HG02571 (cell line): ENCODE data around the gene DOCK10.
"Not testable (repeated sequence)": the region's sequence is repeated elsewhere in the genome, so short reads cannot be mapped to it uniquely, and the experiment has no call there.

Source experiments
- ATAC-seq: cut with Tn5 transposase; IDR thresholded peaks from one replicate; pipeline ENCODE4 v1.9.1; 2021; ENCODE audit warnings: mild to moderate bottlenecking, moderate library complexity; ENCODE audit not compliant: unreplicated experiment

Gene DOCK10

DNA sequence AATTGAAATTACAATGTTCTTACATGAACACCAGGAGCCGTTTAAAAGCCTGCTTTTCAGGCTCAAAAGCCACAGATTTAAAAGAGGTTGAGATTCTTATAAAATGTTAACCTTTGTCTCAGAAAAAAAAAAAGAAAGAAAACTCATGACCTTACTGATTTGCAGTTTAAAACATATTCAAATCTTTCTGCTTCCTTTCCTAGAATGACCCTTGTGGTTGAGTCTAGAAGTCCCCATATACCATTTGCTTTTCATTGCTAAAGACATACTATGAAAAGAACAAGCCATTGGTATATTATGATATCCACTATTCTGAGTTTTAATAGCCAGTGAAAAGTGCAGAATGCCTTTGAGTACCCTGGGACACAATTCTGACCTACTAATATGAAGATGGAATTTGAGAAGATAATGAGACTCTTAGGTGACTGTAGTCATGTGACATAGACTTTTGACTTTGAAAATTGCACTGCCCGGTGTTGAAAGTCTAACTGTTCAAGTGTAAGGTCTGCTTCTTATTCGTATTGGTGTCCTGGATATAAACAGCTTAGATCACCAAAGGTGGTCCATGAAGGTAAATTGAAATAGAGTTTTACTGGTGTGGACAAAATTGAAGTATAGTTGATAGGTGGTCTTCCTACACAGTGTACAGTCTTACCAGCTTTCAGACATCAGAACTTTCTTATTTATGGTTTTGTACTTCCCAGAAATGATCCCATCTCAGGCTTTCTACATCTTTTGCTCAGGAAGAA, 117.0 kb downstream of the DOCK10 start:
- peak; percentile 34 for ATAC-seq

DNA sequence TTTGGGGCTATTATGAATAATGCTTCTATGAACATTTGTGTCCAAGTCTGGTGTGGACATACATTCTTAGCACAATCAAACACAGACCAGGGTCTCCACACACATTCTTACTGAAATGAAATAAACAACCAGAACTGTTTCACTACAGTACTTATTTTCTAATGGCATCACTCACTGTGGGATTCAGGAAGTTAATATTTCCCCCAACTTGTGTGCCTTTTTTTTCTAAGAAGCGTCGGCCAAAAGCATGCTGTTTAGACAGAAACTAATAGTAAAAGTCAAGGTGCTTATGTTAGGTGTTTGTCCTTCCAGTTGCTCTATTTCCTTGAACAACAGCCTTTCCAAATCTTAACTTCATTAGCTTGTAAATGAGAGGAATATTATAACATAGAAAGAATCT, 117.6 kb downstream of the DOCK10 start:
- ATAC-seq = no peak

GRCh38 chr2:224922142-224922727, 120.0 kb downstream of the DOCK10 start:
- no peak for ATAC-seq

DNA sequence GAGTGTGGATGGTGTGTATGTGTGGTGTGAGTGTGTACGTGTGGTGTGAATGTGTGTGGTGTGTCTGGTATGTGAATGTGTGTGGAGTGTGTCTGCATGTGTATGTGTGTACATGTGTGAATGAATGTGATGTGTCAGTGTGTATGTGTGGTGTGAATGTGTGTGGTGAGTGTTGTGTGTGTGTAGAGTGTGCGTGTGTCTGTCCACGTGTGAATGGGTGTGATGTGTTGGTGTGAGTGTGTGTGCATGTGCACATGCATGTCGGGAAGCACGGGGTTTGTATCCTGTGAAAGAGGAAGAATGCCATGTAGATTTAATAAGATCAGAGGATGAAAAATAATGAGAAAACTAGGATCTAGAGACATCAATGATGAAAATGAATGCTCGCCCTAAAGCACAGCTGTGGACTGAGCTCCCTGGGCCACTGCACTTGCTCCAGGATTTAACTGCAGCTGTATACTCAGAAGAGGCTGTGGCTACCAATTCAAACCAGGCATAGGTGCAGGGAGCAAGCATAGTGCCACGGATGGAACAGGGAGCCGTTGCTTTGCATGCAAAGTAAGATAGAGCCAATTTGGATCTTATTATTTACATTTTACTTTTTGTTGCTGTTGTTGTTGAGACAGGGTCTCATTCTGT, 122.7 kb downstream of the DOCK10 start:
- ATAC-seq = no peak

GRCh38 chr2:224918626-224919471, 123.4 kb downstream of the DOCK10 start:
- ATAC-seq = no peak

DNA sequence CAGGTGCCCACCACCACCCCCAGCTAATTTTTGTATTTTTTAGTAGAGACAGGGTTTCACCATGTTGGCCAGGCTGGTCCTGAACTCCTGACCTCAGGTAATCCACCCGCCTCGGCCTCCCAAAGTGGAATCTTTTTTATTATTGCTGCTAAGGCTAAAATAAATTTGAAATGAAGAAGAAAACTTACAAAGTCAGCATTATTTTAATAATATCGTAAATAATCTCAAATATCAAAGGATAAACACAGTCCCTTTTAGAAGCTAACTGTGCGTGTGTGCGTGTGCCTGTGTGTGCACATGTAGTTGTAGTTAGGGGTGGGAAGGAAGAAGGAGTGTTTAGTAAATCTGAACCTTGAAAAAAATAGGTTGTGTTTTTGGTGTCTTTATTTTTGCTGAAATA, 125.0 kb downstream of the DOCK10 start:
- ATAC-seq = not testable (repeated sequence)

DNA sequence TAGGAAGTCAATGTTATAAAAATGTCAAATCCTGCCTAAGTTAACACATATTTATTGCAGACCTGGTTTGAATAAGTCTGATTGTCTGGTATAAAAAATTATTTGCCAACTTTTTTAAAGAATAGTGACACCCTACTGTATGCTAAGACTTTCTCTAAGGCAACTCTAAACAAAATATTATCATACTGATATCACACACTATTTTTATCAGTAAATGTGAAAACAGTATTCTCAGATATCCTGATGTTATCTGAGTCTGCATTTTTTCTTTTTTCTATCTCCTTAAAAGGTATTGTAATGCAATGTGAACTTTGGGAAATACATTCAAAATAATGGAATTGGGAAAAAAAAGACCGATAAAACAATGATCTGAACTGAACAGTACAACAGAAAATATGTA, 127.1 kb downstream of the DOCK10 start:
- ATAC-seq = no peak

DNA sequence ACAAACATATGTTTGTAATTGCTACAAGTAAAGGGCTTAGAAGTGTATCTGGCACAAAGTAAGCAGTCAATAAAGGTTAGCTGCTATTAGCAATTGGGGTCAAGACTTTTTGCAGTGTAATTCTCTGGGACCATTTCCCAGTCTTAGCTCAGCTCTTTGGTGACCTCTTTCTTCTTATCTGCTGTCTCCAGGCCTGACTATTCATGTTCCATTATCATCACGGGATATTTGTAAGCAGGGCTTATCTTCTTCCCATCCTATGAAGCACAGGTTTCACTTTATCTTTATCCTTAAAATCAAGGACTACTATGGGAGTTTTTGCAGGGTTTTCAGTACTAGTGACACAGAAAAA, 131.7 kb downstream of the DOCK10 start:
- ATAC-seq = no peak

DNA sequence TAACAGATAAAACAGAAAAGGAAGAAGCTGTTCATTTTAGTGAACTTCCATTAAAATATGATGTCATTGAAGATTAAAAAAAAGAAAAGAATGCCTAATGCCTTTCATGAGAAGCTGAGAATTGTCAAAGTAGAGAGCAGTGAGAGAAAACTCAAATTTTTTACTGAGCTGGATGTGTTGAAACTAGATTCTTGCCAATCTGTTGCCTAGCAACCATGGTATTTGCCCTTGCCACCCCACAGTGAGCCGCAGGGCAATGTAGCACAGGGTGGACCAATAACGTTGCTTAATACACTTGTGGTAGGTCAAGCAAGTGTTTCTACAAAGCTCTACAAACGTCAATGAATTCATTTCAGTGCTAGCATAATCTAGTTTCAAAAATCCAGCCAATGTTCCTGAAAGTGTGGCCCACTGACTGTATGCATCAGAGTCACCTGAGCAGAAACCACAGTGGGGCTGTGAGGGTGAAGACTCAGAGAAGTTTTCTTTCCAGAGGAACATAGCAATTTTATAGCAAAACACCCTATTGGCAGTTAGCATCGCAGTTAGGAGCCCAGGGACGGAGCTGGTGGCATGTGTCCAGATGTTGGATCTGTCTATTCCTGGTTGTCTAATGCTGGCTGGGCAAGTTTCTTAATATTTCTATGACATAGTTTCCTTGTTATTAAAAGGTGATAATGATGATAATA, 132.2 kb downstream of the DOCK10 start:
- ATAC-seq = no peak

DNA sequence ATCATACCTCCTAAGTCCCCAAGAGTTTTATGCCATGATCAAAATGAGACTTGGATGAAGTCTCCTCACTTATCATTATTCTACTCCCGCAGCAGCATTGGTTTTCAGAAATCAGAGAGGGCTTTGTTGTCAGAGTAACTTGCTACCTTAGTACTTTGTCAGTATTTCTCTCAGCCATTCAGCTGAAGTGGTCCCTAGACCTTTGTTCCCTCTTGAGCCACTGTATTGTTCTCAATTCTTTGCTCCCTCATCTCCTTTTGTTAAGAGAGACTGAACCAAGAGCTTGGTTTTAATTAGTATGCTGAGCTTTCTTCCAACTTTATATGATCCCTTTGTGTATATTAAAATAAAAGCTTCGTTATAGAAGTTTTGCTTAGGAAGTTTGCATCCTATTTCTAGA, 133.4 kb downstream of the DOCK10 start:
- no peak for ATAC-seq

- no peak for ATAC-seq
Observed at GRCh38 chr2:224904381-224904780, 137.9 kb downstream of the DOCK10 start.

GRCh38 chr2:224903621-224904020, 138.6 kb downstream of the DOCK10 start:
- no peak for ATAC-seq

DNA sequence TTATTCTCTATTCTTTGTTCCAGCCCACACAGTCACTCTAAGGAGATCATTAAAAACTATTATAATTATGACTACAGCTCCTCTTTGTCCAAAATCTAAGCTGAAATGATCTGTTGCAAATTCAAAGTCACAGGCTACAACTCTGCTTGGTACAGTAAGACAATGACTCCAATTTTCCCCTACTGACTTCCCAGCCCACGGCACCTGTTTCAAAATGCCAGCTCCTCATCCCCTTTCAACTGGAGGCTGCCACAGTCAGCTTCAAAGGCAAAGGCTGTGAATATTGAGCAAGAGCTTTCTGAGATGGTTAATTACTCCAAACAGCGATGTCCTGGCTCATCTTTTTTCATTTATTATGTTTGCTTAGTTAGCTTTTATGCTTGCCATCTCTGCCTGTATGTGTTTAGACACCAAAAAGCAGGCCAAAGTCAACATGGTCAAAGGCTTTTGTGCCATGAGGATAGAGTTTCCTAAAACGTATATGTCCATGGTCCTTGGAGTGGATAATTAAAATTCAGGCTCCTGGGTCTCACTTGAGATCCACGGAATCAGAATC, 141.1 kb downstream of the DOCK10 start:
- no peak for ATAC-seq

DNA sequence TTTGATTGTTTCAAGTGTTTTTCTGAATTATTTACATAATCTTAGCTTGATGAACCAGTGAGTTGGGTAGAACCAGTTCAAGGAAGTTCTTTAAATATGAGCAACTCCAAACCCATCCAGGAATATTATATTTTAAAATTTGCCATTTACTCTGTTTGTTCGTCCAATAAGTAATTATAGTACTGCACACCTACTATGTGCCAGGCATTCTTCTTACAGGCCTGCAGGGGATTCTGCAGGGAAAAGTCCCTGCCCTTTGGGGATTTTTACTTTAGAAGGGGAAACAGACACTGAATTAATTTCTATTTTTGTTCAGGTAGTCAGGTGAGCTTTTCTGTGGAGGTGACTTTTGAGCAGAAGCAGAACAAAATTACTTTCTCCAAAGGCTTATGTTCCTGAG, 146.9 kb downstream of the DOCK10 start:
- no peak for ATAC-seq

- ATAC-seq = peak; percentile 78
Observed at GRCh38 chr2:224894356-224894755, 147.9 kb downstream of the DOCK10 start.

GRCh38 chr2:224893848-224894247, 148.4 kb downstream of the DOCK10 start:
- ATAC-seq = no peak

DNA sequence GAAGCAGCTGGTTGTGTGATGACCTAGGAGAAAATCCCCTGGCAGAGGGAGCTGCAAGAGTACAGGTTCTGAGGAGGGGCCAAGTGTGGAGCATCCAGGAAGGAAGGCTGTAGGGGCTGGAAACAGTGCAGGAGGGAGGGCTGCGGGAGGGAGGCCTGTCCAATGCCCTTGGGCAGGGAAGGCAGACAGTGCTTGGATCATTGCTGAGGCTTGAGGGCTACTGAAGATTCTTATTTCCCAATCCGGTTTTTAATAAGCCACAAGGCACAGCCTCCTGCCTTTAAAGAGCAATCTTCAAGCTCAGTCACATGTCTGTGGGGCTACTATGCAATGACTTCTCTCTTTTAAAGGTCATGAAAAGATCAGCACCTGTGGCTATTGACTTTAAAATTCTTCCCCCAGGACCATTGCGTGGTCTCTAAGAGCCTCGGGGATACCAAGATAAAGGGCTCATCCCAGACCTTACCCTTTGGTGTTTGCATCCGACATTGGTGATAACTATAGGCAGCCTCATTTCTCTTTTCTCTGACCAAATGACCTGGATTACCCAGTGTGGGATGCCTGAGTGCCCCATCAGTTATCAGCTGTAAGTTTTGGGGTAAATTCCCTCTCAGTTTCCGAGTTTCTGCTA, 149.6 kb downstream of the DOCK10 start:
- ATAC-seq = no peak

DNA sequence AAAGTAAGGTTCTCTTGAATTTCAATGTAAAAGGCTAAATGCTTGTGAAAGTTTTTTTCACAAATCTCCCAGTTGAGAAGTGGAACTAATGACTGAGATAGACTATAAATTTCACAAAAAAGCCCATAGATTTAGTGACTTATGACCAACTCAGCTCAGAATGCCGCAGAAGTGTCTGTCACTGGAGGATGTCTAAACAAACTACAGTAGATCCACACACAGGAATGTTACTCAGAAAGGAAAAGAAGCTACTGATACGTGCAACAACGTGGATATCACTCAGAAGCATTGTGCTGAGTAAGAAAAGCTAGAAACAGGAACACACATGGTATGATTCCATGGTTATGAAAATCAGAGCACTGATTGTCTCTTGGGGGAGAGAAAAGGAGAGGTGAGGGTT, 151.9 kb downstream of the DOCK10 start:
- no peak for ATAC-seq

- no peak for ATAC-seq
Observed at GRCh38 chr2:224887141-224887540, 155.1 kb downstream of the DOCK10 start.
